Nephron progenitor cell (in vitro differentiated cells): ENCODE measurements around the gene SIAH1.

ENCODE experiments used
- DNase-seq: peaks from one replicate; pipeline ENCODE4 v3.0.0; 2021
- H3K27ac Mint-ChIP-seq: 2 replicates; pipeline ENCODE4 v1.8.0; 2021; ENCODE audit warnings: mild to moderate bottlenecking, moderate library complexity, mixed read lengths
- H3K27me3 Mint-ChIP-seq: 2 replicates; pipeline ENCODE4 v1.8.0; 2021; ENCODE audit warnings: mild to moderate bottlenecking, low read depth, mixed read lengths; ENCODE audit not compliant: poor library complexity
- H3K36me3 Mint-ChIP-seq: 2 replicates; pipeline ENCODE4 v1.8.0; 2021; ENCODE audit warnings: low read depth, mixed read lengths
- H3K4me1 Mint-ChIP-seq: 2 replicates; pipeline ENCODE4 v1.8.0; 2021; ENCODE audit warnings: mixed read lengths
- H3K4me3 Mint-ChIP-seq: 2 replicates; pipeline ENCODE4 v1.8.0; 2021; ENCODE audit warnings: mild to moderate bottlenecking, moderate library complexity, mixed read lengths
- H3K9me3 Mint-ChIP-seq: 2 replicates; pipeline ENCODE4 v1.8.0; 2021; ENCODE audit warnings: mild to moderate bottlenecking, moderate library complexity, mixed read lengths
- TF ChIP-seq, protein P1 (sequence below): fragments of 200-600 bp; sonication (generic); IDR thresholded peaks from 2 replicates; pipeline ENCODE4 v1.5.0; 2021; ENCODE audit warnings: antibody characterized with exemption

SIAH1 gene

DNA sequence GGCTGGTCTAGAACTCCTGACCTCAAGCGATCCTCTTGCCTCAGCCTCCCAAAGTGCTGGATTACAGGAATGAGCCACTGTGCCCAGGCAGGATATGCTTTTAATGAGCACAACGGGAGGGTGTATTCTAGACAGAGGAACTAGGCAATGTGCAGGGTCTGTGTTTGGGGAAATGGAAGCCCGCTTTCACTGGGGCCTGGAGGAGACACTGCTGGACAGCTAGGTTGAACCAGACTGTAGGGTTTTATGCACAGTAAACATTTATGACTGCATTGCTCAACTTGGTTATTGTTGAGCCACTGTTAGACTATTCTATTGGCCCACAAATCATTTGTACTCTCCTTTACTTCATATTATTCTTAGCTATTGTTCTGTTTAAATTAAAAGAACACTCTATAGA, 10.2 kb upstream of the SIAH1 start:
- no peak overlapping the region for H3K27ac Mint-ChIP-seq
- no peak for DNase-seq
- TF ChIP-seq, protein P1, sequence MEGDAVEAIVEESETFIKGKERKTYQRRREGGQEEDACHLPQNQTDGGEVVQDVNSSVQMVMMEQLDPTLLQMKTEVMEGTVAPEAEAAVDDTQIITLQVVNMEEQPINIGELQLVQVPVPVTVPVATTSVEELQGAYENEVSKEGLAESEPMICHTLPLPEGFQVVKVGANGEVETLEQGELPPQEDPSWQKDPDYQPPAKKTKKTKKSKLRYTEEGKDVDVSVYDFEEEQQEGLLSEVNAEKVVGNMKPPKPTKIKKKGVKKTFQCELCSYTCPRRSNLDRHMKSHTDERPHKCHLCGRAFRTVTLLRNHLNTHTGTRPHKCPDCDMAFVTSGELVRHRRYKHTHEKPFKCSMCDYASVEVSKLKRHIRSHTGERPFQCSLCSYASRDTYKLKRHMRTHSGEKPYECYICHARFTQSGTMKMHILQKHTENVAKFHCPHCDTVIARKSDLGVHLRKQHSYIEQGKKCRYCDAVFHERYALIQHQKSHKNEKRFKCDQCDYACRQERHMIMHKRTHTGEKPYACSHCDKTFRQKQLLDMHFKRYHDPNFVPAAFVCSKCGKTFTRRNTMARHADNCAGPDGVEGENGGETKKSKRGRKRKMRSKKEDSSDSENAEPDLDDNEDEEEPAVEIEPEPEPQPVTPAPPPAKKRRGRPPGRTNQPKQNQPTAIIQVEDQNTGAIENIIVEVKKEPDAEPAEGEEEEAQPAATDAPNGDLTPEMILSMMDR: no peak
- H3K4me3 Mint-ChIP-seq: no peak overlapping the region
- H3K9me3 Mint-ChIP-seq: no peaks in the 10 kb centered on the region
- peaks cover 2% of the 10 kb centered on the region for H3K27me3 Mint-ChIP-seq
- peaks cover 12% of the 10 kb centered on the region for H3K4me1 Mint-ChIP-seq
- no peaks in the 10 kb centered on the region for H3K36me3 Mint-ChIP-seq

DNA sequence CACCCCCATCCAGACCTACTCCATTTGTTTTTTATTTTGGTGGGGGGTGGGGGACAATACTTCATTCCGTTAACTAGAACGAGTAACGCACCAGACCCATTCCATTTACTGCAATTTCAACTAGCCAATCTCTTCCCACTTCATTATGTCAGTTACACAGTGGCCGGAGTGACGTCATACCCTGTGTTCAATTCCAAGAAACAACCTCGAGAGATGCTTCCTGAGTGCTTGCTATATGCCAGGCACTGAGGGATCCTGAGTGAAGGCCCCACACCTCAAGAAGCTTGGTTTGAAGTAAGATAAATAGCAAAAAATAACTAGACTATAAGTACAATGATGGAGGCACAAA, 9.1 kb upstream of the SIAH1 start:
- no peak for DNase-seq
- no peak overlapping the region for H3K4me3 Mint-ChIP-seq
- H3K4me1 Mint-ChIP-seq: peaks cover 12% of the 10 kb centered on the region
- no peaks in the 10 kb centered on the region for H3K9me3 Mint-ChIP-seq
- peaks cover 2% of the 10 kb centered on the region for H3K27me3 Mint-ChIP-seq
- H3K27ac Mint-ChIP-seq: peak overlapping the region; percentile 31
- TF ChIP-seq, protein P1: no peak
- H3K36me3 Mint-ChIP-seq: no peaks in the 10 kb centered on the region

GRCh38 chr16:48393485-48394354, 8.5 kb upstream of the SIAH1 start:
- Mint-ChIP-seq H3K27me3 (peaks cover 2% of the 10 kb centered on the region), H3K27ac (peak overlapping the region; percentile 31), H3K9me3 (no peaks in the 10 kb centered on the region), H3K36me3 (no peaks in the 10 kb centered on the region), H3K4me3 (no peak overlapping the region), H3K4me1 (peaks cover 12% of the 10 kb centered on the region)
- no peak for DNase-seq
- TF ChIP-seq, protein P1: no peak

DNA sequence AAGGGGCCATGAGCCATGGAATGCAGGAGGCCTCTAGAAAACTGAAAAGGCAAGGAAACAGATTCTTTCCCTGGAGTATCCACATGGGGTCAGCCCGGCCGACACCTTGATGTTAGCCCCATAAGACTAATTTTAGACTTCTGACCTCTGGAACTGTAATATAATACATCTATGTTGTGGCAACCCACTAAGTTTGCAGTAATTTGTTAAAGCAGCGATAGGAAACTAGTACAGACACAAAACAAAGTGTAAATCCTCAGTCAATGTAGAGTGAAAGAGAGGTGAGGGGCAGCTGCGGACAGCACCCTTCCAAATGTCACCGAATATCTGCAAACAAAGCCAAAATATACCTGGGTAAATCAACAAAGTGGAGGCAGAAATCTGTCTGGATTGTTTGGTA, 7.2 kb upstream of the SIAH1 start:
- H3K27ac Mint-ChIP-seq: no peak overlapping the region
- peaks cover 15% of the 10 kb centered on the region for H3K4me1 Mint-ChIP-seq
- DNase-seq: no peak
- TF ChIP-seq, protein P1: no peak
- no peaks in the 10 kb centered on the region for H3K27me3 Mint-ChIP-seq
- H3K36me3 Mint-ChIP-seq: no peaks in the 10 kb centered on the region
- H3K9me3 Mint-ChIP-seq: no peaks in the 10 kb centered on the region
- no peak overlapping the region for H3K4me3 Mint-ChIP-seq

GRCh38 chr16:48386559-48387312, 1.5 kb upstream of the SIAH1 start:
- no peak for DNase-seq
- Mint-ChIP-seq H3K4me1 (peaks cover 31% of the 10 kb centered on the region), H3K4me3 (peak overlapping the region; percentile 20), H3K27ac (no peak overlapping the region), H3K27me3 (no peaks in the 10 kb centered on the region), H3K9me3 (peaks cover 2% of the 10 kb centered on the region), H3K36me3 (peaks cover 3% of the 10 kb centered on the region)
- TF ChIP-seq, protein P1: no peak
